HTR-8/SVneo (cell line): ENCODE data around the gene ZNF428.

Experiments
- DNase-seq: peaks from one replicate; pipeline ENCODE4 v3.0.0; 2011; ENCODE audit warnings: low spot score, mixed read lengths; ENCODE audit not compliant: insufficient read length
- FAIRE-seq: peaks from 2 replicates; lab custom pipeline; 2011; peaks lifted over from hg19 to GRCh38; lab: Jason Lieb, UNC

ZNF428 gene

GRCh38 chr19:43574424-43575155, 44.8 kb downstream of the ZNF428 start:
- no peak for DNase-seq
- FAIRE-seq: no peak

GRCh38 chr19:43572171-43572588, 47.2 kb downstream of the ZNF428 start:
- DNase-seq (no peak), FAIRE-seq (no peak)

GRCh38 chr19:43570174-43570791, 49.1 kb downstream of the ZNF428 start:
- FAIRE-seq (no peak), DNase-seq (no peak)

- no peak for FAIRE-seq
- no peak for DNase-seq
These were observed 49.8 kb downstream of the ZNF428 start for GRCh38 chr19:43569657-43570056.

GRCh38 chr19:43564800-43565199, 54.6 kb downstream of the ZNF428 start:
- FAIRE-seq: no peak
- DNase-seq: no peak

GRCh38 chr19:43563816-43564457, 55.5 kb downstream of the ZNF428 start:
- DNase-seq (no peak), FAIRE-seq (peak; percentile 13)

GRCh38 chr19:43562698-43563241, 56.7 kb downstream of the ZNF428 start:
- DNase-seq (peak; percentile 33), FAIRE-seq (peak; percentile 88)

- DNase-seq (no peak), FAIRE-seq (no peak)
These were observed 57.2 kb downstream of the ZNF428 start for GRCh38 chr19:43562226-43562697.

GRCh38 chr19:43561139-43561970, 58.1 kb downstream of the ZNF428 start:
- FAIRE-seq (no peak), DNase-seq (no peak)

- DNase-seq (peak; percentile 43), FAIRE-seq (peak; percentile 20)
These were observed 58.7 kb downstream of the ZNF428 start for GRCh38 chr19:43560687-43561086.
